Neural crest cell (in vitro differentiated cells): Measurements from ENCODE around the gene RNF44. TPM values are rescaled to one million over a fixed set of nuclear protein-coding genes. Genes with fewer than 3 reads are reported as not detected.
A peak's percentile ranks its signal among the peaks of the same experiment; 100 is the strongest.

Source experiments
- DNase-seq: peaks from one replicate; pipeline ENCODE4 v3.0.0; 2021; ENCODE audit warnings: low read depth, mixed read lengths, low spot score
- H3K27ac Mint-ChIP-seq: one replicate; pipeline ENCODE4 v1.8.0; 2021; ENCODE audit warnings: mild to moderate bottlenecking, mixed read lengths; ENCODE audit not compliant: unreplicated experiment
- H3K27me3 Mint-ChIP-seq: 2 replicates; pipeline ENCODE4 v1.8.0; 2021; ENCODE audit warnings: low read depth, mild to moderate bottlenecking, mixed read lengths
- H3K36me3 Mint-ChIP-seq: 2 replicates; pipeline ENCODE4 v1.8.0; 2021; ENCODE audit warnings: low read depth, mild to moderate bottlenecking, mixed read lengths
- H3K4me1 Mint-ChIP-seq: 2 replicates; pipeline ENCODE4 v1.8.0; 2021; ENCODE audit warnings: mixed read lengths
- H3K4me3 Mint-ChIP-seq: one replicate; pipeline ENCODE4 v1.8.0; 2021; ENCODE audit warnings: mild to moderate bottlenecking, mixed read lengths
- H3K9me3 Mint-ChIP-seq: 2 replicates; pipeline ENCODE4 v1.8.0; 2021; ENCODE audit warnings: mixed read lengths
- CTCF ChIP-seq: fragments of 200-600 bp; sonication (generic); conservative IDR thresholded peaks from 2 replicates; pipeline ENCODE4 v1.5.0; 2021; ENCODE audit warnings: antibody characterized with exemption, mild to moderate bottlenecking
- total RNA-seq: library from RNA; stranded (reverse); gene quantifications from 2 replicates; pipeline ENCODE4 v1.2.1, GENCODE V29; 2021

RNF44 gene
- total RNA-seq, 1 donor from 2014 or later = 93.8 TPM

GRCh38 chr5:176577312-176578176 lies 40.3 kb upstream of the RNF44 start:
- no peak overlapping the region for H3K27ac Mint-ChIP-seq

DNA sequence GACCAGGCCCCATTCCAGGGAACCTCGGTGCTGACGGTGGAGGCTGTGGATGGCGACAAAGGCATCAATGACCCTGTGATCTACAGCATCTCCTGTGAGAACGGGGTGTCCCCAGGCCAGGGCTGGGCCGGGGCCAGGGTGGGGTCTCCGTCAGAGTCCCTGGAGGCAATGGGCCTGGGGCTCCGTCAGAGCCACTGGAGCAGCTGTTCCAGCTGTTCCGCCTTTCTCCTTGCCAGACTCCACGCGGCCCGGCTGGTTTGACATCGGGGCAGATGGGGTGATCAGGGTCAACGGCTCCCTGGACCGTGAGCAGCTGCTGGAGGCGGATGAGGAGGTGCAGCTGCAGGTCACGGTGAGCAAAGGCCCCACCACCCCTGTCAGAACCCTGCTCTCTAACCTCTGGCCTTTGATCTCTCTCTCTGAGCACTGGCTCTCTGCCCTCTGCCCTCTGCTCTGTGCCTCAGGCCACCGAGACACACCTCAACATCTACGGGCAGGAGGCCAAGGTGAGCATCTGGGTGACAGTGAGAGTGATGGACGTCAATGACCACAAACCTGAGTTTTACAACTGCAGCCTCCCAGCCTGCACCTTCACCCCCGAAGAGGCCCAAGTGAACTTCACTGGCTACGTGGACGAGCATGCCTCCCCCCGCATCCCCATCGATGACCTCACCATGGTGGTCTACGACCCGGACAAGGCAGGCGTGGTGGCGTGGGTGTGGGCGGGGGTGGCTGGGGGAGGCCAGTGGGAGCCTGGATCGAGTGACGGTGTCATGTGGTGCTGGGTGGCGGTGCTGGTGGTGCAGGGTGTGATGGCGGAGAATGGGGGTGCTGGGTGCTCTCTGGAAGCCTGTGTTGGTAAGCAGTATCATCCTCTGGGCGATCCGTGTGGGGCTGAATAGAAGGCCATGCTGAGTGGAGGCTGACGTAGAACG lies 38.6 kb upstream of the RNF44 start:
- no peak for DNase-seq
- Mint-ChIP-seq H3K9me3 (no peaks in the 10 kb centered on the region), H3K4me3 (no peak overlapping the region), H3K27me3 (peaks cover 17% of the 10 kb centered on the region), H3K4me1 (peaks cover 4% of the 10 kb centered on the region), H3K27ac (peak overlapping the region; percentile 27), H3K36me3 (no peaks in the 10 kb centered on the region)
- TF ChIP-seq CTCF = no peak

More at GRCh38 chr5:176577312-176578176, 40.3 kb upstream of the RNF44 start:
- Mint-ChIP-seq H3K9me3 (no peaks in the 10 kb centered on the region), H3K4me1 (peaks cover 4% of the 10 kb centered on the region), H3K36me3 (no peaks in the 10 kb centered on the region), H3K4me3 (no peak overlapping the region), H3K27me3 (peaks cover 12% of the 10 kb centered on the region)
- no peak for TF ChIP-seq CTCF
- DNase-seq = no peak

DNA sequence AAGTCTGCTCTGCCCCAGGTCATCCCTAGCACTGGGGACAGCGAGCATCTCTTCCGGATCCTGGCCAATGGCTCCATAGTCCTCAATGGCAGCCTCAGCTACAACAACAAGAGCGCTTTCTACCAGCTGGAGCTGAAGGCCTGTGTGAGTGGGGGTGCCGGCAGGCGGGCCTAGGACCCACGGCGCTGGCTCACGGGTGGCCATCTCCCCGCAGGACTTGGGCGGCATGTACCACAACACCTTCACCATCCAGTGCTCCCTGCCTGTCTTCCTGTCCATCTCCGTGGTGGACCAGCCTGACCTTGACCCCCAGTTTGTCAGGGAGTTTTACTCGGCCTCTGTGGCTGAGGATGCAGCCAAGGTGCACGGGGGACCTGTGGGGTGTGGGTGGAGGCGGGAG lies 37.9 kb upstream of the RNF44 start:
- no peak overlapping the region for H3K4me3 Mint-ChIP-seq
- no peak for TF ChIP-seq CTCF
- peaks cover 4% of the 10 kb centered on the region for H3K4me1 Mint-ChIP-seq
- H3K27ac Mint-ChIP-seq = no peak overlapping the region
- DNase-seq = no peak
- peaks cover 17% of the 10 kb centered on the region for H3K27me3 Mint-ChIP-seq
- H3K36me3 Mint-ChIP-seq = no peaks in the 10 kb centered on the region
- H3K9me3 Mint-ChIP-seq = no peaks in the 10 kb centered on the region

DNA sequence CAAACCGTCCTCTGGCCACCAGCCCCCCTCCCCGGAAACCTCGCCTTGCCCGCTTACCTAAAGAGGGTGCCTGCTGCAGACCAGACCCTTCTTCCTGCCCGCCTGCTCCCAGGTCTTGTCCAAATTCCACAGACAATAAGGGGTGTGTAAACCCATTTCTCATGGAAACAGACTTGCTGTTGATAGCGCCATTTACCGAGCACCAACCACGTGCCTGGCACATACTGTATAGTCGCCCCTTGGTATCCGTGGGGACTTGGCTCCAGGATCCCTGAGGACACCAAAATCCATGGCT lies 37.0 kb upstream of the RNF44 start:
- Mint-ChIP-seq H3K4me1 (peaks cover 4% of the 10 kb centered on the region), H3K4me3 (no peak overlapping the region), H3K9me3 (no peaks in the 10 kb centered on the region), H3K27me3 (peaks cover 20% of the 10 kb centered on the region), H3K36me3 (no peaks in the 10 kb centered on the region), H3K27ac (no peak overlapping the region)
- peak; percentile 30 for TF ChIP-seq CTCF
- no peak for DNase-seq

- Mint-ChIP-seq H3K27me3 (peaks cover 20% of the 10 kb centered on the region), H3K27ac (no peak overlapping the region), H3K9me3 (no peaks in the 10 kb centered on the region), H3K4me3 (no peak overlapping the region), H3K36me3 (no peaks in the 10 kb centered on the region), H3K4me1 (peaks cover 4% of the 10 kb centered on the region)
- DNase-seq = peak; percentile 77
- TF ChIP-seq CTCF = peak; percentile 79
Measured at GRCh38 chr5:176573564-176574296, 36.5 kb upstream of the RNF44 start.
